Brain microvascular endothelial cell (primary cell): Measurements from ENCODE around the gene ADGRL3.

Experiments used
- DNase-seq: peaks from one replicate; pipeline ENCODE4 v3.0.0-alpha.2; 2020
- H3K27ac ChIP-seq: fragments of 250-450 bp; sonication (Bioruptor Pico); 2 replicates; pipeline ENCODE4 v1.5.1; 2020; ENCODE audit warnings: mild to moderate bottlenecking, moderate library complexity
- H3K27me3 ChIP-seq: fragments of 250-450 bp; sonication (Bioruptor Pico); replicated peaks from 2 replicates; pipeline ENCODE4 v1.5.1; 2020; ENCODE audit warnings: mild to moderate bottlenecking
- H3K36me3 ChIP-seq: fragments of 250-450 bp; sonication (Bioruptor Pico); replicated peaks from 2 replicates; pipeline ENCODE4 v1.5.1; 2020; ENCODE audit warnings: mild to moderate bottlenecking
- H3K4me3 ChIP-seq: 2 replicates; pipeline ENCODE4 v1.5.1; 2011; ENCODE audit warnings: low read depth, mild to moderate bottlenecking, control low read depth, low read length, moderate library complexity
- in situ Hi-C: cut with HindIII; loops from 2 replicates; pipeline ENCODE4 v1.10.0; 2017; ENCODE audit warnings: low sequenced_read_pairs, low pct_ligation_motif_present
- TF ChIP-seq, protein P1 (sequence below): IDR thresholded peaks from 2 replicates; pipeline ENCODE4 v1.5.1; 2011; ENCODE audit warnings: low read depth, mild to moderate bottlenecking, moderate library complexity, low read length, control low read depth, inconsistent platforms; ENCODE audit errors: missing control alignments

Gene ADGRL3

GRCh38 chr4:61561028-61561427 is 360.9 kb downstream of the ADGRL3 start:
- DNase-seq = no peak
- Histone ChIP-seq H3K4me3 (no peak overlapping the region), H3K27me3 (no peaks in the 10 kb centered on the region), H3K27ac (no peak overlapping the region), H3K36me3 (no peaks in the 10 kb centered on the region)
- in situ Hi-C loops = no loop called here
- TF ChIP-seq, protein P1, sequence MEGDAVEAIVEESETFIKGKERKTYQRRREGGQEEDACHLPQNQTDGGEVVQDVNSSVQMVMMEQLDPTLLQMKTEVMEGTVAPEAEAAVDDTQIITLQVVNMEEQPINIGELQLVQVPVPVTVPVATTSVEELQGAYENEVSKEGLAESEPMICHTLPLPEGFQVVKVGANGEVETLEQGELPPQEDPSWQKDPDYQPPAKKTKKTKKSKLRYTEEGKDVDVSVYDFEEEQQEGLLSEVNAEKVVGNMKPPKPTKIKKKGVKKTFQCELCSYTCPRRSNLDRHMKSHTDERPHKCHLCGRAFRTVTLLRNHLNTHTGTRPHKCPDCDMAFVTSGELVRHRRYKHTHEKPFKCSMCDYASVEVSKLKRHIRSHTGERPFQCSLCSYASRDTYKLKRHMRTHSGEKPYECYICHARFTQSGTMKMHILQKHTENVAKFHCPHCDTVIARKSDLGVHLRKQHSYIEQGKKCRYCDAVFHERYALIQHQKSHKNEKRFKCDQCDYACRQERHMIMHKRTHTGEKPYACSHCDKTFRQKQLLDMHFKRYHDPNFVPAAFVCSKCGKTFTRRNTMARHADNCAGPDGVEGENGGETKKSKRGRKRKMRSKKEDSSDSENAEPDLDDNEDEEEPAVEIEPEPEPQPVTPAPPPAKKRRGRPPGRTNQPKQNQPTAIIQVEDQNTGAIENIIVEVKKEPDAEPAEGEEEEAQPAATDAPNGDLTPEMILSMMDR = no peak

- TF ChIP-seq, protein P1 = no peak
- DNase-seq = no peak
- no peaks in the 10 kb centered on the region for H3K27me3 ChIP-seq
- in situ Hi-C loops = no loop called here
- H3K36me3 ChIP-seq = no peaks in the 10 kb centered on the region
- H3K4me3 ChIP-seq = no peak overlapping the region
- H3K27ac ChIP-seq = no peak overlapping the region
Observed at GRCh38 chr4:61571761-61572559, 371.8 kb downstream of the ADGRL3 start.

DNA sequence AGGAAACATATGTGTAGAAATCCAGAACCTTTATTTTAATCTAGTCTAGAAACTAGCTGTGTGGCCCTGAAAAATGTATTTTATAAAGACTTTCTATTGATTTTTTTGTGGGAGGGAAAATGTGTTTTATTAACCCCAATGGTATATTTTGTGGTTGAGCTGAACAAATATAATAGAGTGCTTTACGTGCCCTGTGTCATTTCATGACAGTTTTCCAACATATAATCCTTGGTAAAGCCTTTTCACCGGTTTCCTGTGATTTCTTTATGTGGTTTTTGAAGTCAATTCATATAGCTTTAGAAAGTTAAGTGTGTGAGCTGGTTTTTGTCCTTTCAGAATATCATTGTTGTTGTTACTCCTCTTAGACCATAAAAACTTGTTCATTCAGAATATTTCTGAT is 375.7 kb downstream of the ADGRL3 start:
- H3K27ac ChIP-seq = no peak overlapping the region
- in situ Hi-C loops = no loop called here
- no peak for DNase-seq
- TF ChIP-seq, protein P1 = no peak
- H3K4me3 ChIP-seq = no peak overlapping the region
- no peaks in the 10 kb centered on the region for H3K36me3 ChIP-seq
- H3K27me3 ChIP-seq = no peaks in the 10 kb centered on the region

DNA sequence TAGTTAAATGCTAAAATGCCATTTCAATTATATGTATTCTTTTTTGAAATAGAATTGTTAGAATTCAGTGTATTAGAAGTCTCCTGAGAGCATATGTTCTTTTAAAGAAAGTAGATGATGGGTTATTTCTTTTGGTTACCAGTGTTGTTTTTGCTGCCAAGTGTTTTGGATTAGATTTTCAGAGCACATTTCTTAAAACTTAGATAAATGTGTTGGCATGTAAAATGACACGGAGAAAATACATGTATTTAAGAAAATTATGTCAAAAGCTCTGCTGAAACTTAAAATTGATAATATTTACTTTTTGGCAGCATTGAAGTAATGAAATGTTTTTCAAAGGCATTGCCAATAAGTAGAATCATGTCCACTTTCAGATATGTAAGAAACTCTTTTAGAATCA is 379.7 kb downstream of the ADGRL3 start:
- no peaks in the 10 kb centered on the region for H3K36me3 ChIP-seq
- TF ChIP-seq, protein P1 = no peak
- in situ Hi-C loops = no loop called here

GRCh38 chr4:61580721-61581377 is 380.7 kb downstream of the ADGRL3 start:
- TF ChIP-seq, protein P1 = no peak
- Histone ChIP-seq H3K4me3 (no peak overlapping the region), H3K27me3 (no peaks in the 10 kb centered on the region), H3K36me3 (no peaks in the 10 kb centered on the region), H3K27ac (no peak overlapping the region)
- no peak for DNase-seq
- in situ Hi-C loops = no loop called here

More for the DNA sequence above, 379.7 kb downstream of the ADGRL3 start:
- no peak for DNase-seq
- Histone ChIP-seq H3K4me3 (no peak overlapping the region), H3K27me3 (no peaks in the 10 kb centered on the region), H3K27ac (no peak overlapping the region)
